H1 (cell line): ENCODE results near the gene YIPF6. TPM values are rescaled to one million over a fixed set of nuclear protein-coding genes. Genes with fewer than 3 reads are reported as not detected.

Source experiments
- CTCF ChIA-PET: fragments of 300-600 bp; sonication (Branson Sonifier 250); formaldehyde crosslinking; loops from one replicate; lab custom pipeline; 2021; ENCODE audit not compliant: partially characterized antibody; lab: Charles Lee
- POLR2A ChIA-PET: fragments of 300-600 bp; sonication (Branson Sonifier 250); formaldehyde crosslinking; loops from one replicate; lab custom pipeline; 2021; ENCODE audit warnings: inconsistent platforms; ENCODE audit not compliant: partially characterized antibody; lab: Charles Lee
- DNase-seq, 2 experiments: peaks; one replicate each; pipeline versions ENCODE4 v3.0.0 to v3.0.0-alpha.2; 2010 to 2022; ENCODE audit warnings: low spot score in 2 of 2, low read depth in 1 of 2, mixed read lengths in 1 of 2
- FAIRE-seq: peaks from 2 replicates; lab custom pipeline; 2011; peaks lifted over from hg19 to GRCh38; lab: Jason Lieb, UNC
- H2AFZ ChIP-seq: 2 replicates; pipeline ENCODE4 v1.8.1; 2012; ENCODE audit warnings: low read length, inconsistent platforms
- H2AK5ac ChIP-seq: 2 replicates; pipeline ENCODE4 v1.6.1; 2013; ENCODE audit warnings: low read depth, low read length
- H2BK120ac ChIP-seq: replicated peaks from 2 replicates; pipeline ENCODE3; 2013; ENCODE audit warnings: low read depth, low read length, inconsistent platforms
- H2BK12ac ChIP-seq: 2 replicates; pipeline ENCODE4 v1.6.1; 2013; ENCODE audit warnings: low read depth, low read length
- H2BK15ac ChIP-seq: 2 replicates; pipeline ENCODE4 v1.6.1; 2013; ENCODE audit warnings: low read length
- H2BK20ac ChIP-seq: 2 replicates; pipeline ENCODE4 v1.6.1; 2013; ENCODE audit warnings: low read length
- H2BK5ac ChIP-seq: 2 replicates; pipeline ENCODE4 v1.6.1; 2013; ENCODE audit warnings: low read depth, low read length
- H3K14ac ChIP-seq: 2 replicates; pipeline ENCODE4 v1.6.1; 2013; ENCODE audit warnings: inconsistent platforms; ENCODE audit not compliant: insufficient read length
- H3K18ac ChIP-seq: 2 replicates; pipeline ENCODE4 v1.6.1; 2013; ENCODE audit warnings: low read length; ENCODE audit errors: extremely low read depth
- H3K23ac ChIP-seq: 2 replicates; pipeline ENCODE4 v1.6.1; 2013; ENCODE audit warnings: inconsistent platforms; ENCODE audit not compliant: insufficient read length
- H3K23me2 ChIP-seq: 2 replicates; pipeline ENCODE4 v1.6.1; 2013; ENCODE audit warnings: low read depth, low read length
- H3K27ac ChIP-seq: 2 replicates; pipeline ENCODE4 v1.6.1; 2011; ENCODE audit warnings: low read depth, low read length, inconsistent platforms
- H3K27me3 ChIP-seq, 4 experiments: replicated peaks in 1 of 4; 1 replicate in 1 of 4; 2 replicates in 3 of 4; pipeline versions ENCODE4 v1.6.1 to v1.8.1; 2011 to 2013; ENCODE audit warnings: low read length in 3 of 4, mild to moderate bottlenecking in 3 of 4, inconsistent platforms in 2 of 4, mixed read lengths in 2 of 4, moderate library complexity in 1 of 4; ENCODE audit not compliant: control insufficient read depth in 3 of 4, insufficient read depth in 3 of 4; ENCODE audit errors: extremely low read depth in 1 of 4
- H3K36me3 ChIP-seq, 4 experiments: 2 replicates each; pipeline versions ENCODE4 v1.6.1 to v1.8.1; 2011 to 2013; ENCODE audit warnings: mild to moderate bottlenecking in 4 of 4, low read length in 3 of 4, moderate library complexity in 2 of 4, control low read depth in 1 of 4, inconsistent platforms in 1 of 4; ENCODE audit not compliant: insufficient read depth in 4 of 4, control insufficient read depth in 2 of 4
- H3K4ac ChIP-seq: replicated peaks from 2 replicates; pipeline ENCODE3; 2013; ENCODE audit warnings: low read length, low read depth, mixed read lengths, inconsistent platforms; ENCODE audit not compliant: insufficient read length
- H3K4me1 ChIP-seq, 4 experiments: replicated peaks in 1 of 4; 1 replicate in 1 of 4; 2 replicates in 3 of 4; pipeline versions ENCODE4 v1.6.1 to v1.8.1; 2011 to 2013; ENCODE audit warnings: low read length in 3 of 4, inconsistent platforms in 2 of 4, mixed read lengths in 1 of 4; ENCODE audit not compliant: insufficient read depth in 4 of 4, control insufficient read depth in 3 of 4
- H3K4me2 ChIP-seq, 2 experiments: 2 replicates each; pipeline versions ENCODE4 v1.6.1 to v1.8.1; 2011 to 2013; ENCODE audit warnings: low read depth in 2 of 2, low read length in 2 of 2, control low read depth in 1 of 2, inconsistent platforms in 1 of 2, mild to moderate bottlenecking in 1 of 2; ENCODE audit not compliant: insufficient read depth in 1 of 2
- H3K4me3 ChIP-seq, 4 experiments: fragments of 200-600, 300-600 bp in 1 of 4; sonication (generic), shearing (Covaris generic), sonication (Bioruptor Twin) in 1 of 4; 2 replicates each; pipeline versions ENCODE4 v1.5.1 to v1.8.1; 2011 to 2016; ENCODE audit warnings: low read length in 4 of 4, low read depth in 3 of 4, control low read depth in 2 of 4, inconsistent platforms in 2 of 4, mild to moderate bottlenecking in 2 of 4, mixed read lengths in 1 of 4, moderate library complexity in 1 of 4; ENCODE audit not compliant: insufficient read depth in 2 of 4; ENCODE audit errors: extremely low read depth in 1 of 4
- H3K56ac ChIP-seq: replicated peaks from 2 replicates; pipeline ENCODE3; 2013; ENCODE audit warnings: low read depth, mild to moderate bottlenecking, mixed read lengths, low read length, inconsistent platforms; ENCODE audit not compliant: insufficient read length
- H3K79me1 ChIP-seq: 2 replicates; pipeline ENCODE4 v1.6.1; 2013; ENCODE audit warnings: low read depth, low read length, control low read depth
- H3K79me2 ChIP-seq, 2 experiments: 2 replicates each; pipeline versions ENCODE4 v1.6.1 to v1.8.1; 2012 to 2013; ENCODE audit warnings: low read length in 2 of 2, mild to moderate bottlenecking in 2 of 2, inconsistent platforms in 1 of 2; ENCODE audit not compliant: insufficient read depth in 2 of 2, control insufficient read depth in 1 of 2
- H3K9ac ChIP-seq, 4 experiments: replicated peaks in 1 of 4; 1 replicate in 1 of 4; 2 replicates in 3 of 4; pipeline versions ENCODE4 v1.6.1 to v1.8.1; 2011 to 2013; ENCODE audit warnings: low read depth in 3 of 4, low read length in 3 of 4, control low read depth in 2 of 4, mild to moderate bottlenecking in 2 of 4, moderate library complexity in 2 of 4, inconsistent platforms in 1 of 4; ENCODE audit errors: extremely low read depth in 1 of 4
- H3K9me3 ChIP-seq, 2 experiments: 2 replicates each; pipeline versions ENCODE4 v1.6.1 to v1.8.1; 2012 to 2013; ENCODE audit warnings: mild to moderate bottlenecking in 2 of 2, moderate library complexity in 2 of 2, control low read depth in 1 of 2, inconsistent platforms in 1 of 2, low read depth in 1 of 2, low read length in 1 of 2, mixed read lengths in 1 of 2; ENCODE audit not compliant: insufficient read depth in 2 of 2
- H4K20me1 ChIP-seq, 2 experiments: replicated peaks in 1 of 2; 2 replicates each; pipeline versions ENCODE3 to v1.8.1; 2011 to 2013; ENCODE audit warnings: inconsistent platforms in 2 of 2, low read length in 2 of 2, mild to moderate bottlenecking in 1 of 2; ENCODE audit not compliant: insufficient read depth in 2 of 2, control insufficient read depth in 1 of 2
- H4K5ac ChIP-seq: 2 replicates; pipeline ENCODE4 v1.6.1; 2013; ENCODE audit warnings: low read length, low read depth, mixed read lengths, inconsistent platforms; ENCODE audit not compliant: insufficient read length
- H4K8ac ChIP-seq: 2 replicates; pipeline ENCODE4 v1.8.0; 2013; ENCODE audit warnings: mild to moderate bottlenecking, moderate library complexity, low read length, inconsistent platforms; ENCODE audit not compliant: insufficient read depth; ENCODE audit errors: extremely low read depth
- H4K91ac ChIP-seq: replicated peaks from 2 replicates; pipeline ENCODE3; 2013; ENCODE audit warnings: low read length, mixed read lengths, inconsistent platforms; ENCODE audit not compliant: insufficient read length
- ASH2L ChIP-seq: fragments of 200-600, 300-600 bp; sonication (generic); IDR thresholded peaks from one replicate; pipeline ENCODE4 v1.7.1; 2017; ENCODE audit warnings: low read length
- CBX5 ChIP-seq: fragments of 300-800, 300-1000 bp; sonication (generic); IDR thresholded peaks from 2 replicates; pipeline ENCODE4 v1.7.1; 2016; ENCODE audit warnings: antibody characterized with exemption, low read length, low read depth
- JUN ChIP-seq: IDR thresholded peaks from 2 replicates; pipeline ENCODE4 v1.6.1; 2011; ENCODE audit warnings: low read depth, mild to moderate bottlenecking, improper control_type of control experiment, low read length
- PHF8 ChIP-seq: fragments of 200-600 bp; sonication (generic); conservative IDR thresholded peaks from 2 replicates; pipeline ENCODE4 v1.7.1; 2012; ENCODE audit warnings: low read depth, mild to moderate bottlenecking, inconsistent platforms, low read length, moderate library complexity
- RNF2 ChIP-seq: fragments of 200-900, 300-1000 bp; sonication (generic); IDR thresholded peaks from 2 replicates; pipeline ENCODE4 v1.7.1; 2016; ENCODE audit warnings: borderline replicate concordance, low read depth, mild to moderate bottlenecking, antibody characterized with exemption, low read length; ENCODE audit not compliant: poor library complexity, severe bottlenecking; ENCODE audit errors: missing control alignments
- SP2 ChIP-seq: IDR thresholded peaks from 2 replicates; pipeline ENCODE4 v1.6.1; 2012; ENCODE audit warnings: mild to moderate bottlenecking, low read length, inconsistent platforms
- TBP ChIP-seq: IDR thresholded peaks from 2 replicates; pipeline ENCODE4 v1.6.1; 2011; ENCODE audit warnings: low read depth, low read length, improper control_type of control experiment
- WGBS, 2 experiments: shearing (Covaris generic) in 1 of 2; methylation state at CpG; one replicate each; pipeline versions ENCODE4 v1.1.6 to v1.1.7; 2013 to 2015; ENCODE audit warnings: low lambda C conversion rate in 2 of 2, mixed read lengths in 2 of 2, inconsistent platforms in 1 of 2, low coverage in 1 of 2, missing lambda C conversion rate in 1 of 2; ENCODE audit not compliant: insufficient replicate concordance in 2 of 2, insufficient coverage in 1 of 2, insufficient read length in 1 of 2; ENCODE audit errors: extremely low coverage in 1 of 2, missing lambda C conversion rate in 1 of 2; 5-methylcytosine and 5-hydroxymethylcytosine counted together
- polyA plus RNA-seq, 7 experiments: library from polyadenylated mRNA; depleted of rRNA in 3 of 7; stranded (reverse) in 5 of 7; unstranded in 2 of 7; fragments of >200 nt in 5 of 7; fragments of 200-250 nt in 2 of 7; gene quantifications; 1 replicate in 5 of 7; 2 replicates in 1 of 7; 4 replicates in 1 of 7; pipeline versions ENCODE4 v1.2.1 to v1.2.3, GENCODE V29; 2011 to 2013; ENCODE audit warnings: missing spikeins in 2 of 7, mixed read lengths in 2 of 7
- total RNA-seq: library from RNA; stranded (reverse); fragmentation: NEBNext Ultra II Directional; extraction: Animal tissue kit (Norgen Biotek cat#: 25700); gene quantifications from 2 replicates; pipeline ENCODE4 v1.2.1, GENCODE V29; 2021

The YIPF6 gene
- total and polyA plus RNA-seq, 2 of the 8 experiments (the other 6 are each of a cell fraction or from before 2014, with no cell fraction given), result 16.9 to 34.1 TPM

- H3K79me1 ChIP-seq, result no peaks in the 10 kb centered on the region
- no peak overlapping the region for H3K27ac ChIP-seq
- H3K9ac ChIP-seq, result no peak overlapping the region
- H3K56ac ChIP-seq, result no peak overlapping the region
- TF ChIP-seq PHF8 (no peak), JUN (no peak), SP2 (no peak), RNF2 (no peak), TBP (no peak), ASH2L (no peak), CBX5 (no peak)
- no peak overlapping the region for H2AFZ ChIP-seq
- no peaks in the 10 kb centered on the region for H3K27me3 ChIP-seq
- no peak overlapping the region for H2BK20ac ChIP-seq
- POLR2A ChIA-PET, result no interaction called here
- no peak overlapping the region for H3K18ac ChIP-seq
- H2AK5ac ChIP-seq, result no peak overlapping the region
- no peak overlapping the region for H3K14ac ChIP-seq
- H4K8ac ChIP-seq, result no peak overlapping the region
- no peaks in the 10 kb centered on the region for H3K9me3 ChIP-seq
- no peak overlapping the region for H3K4me3 ChIP-seq
- H2BK120ac ChIP-seq, result no peak overlapping the region
- H3K36me3 ChIP-seq, result peaks cover 0 to 14% (median 5%) of the 10 kb centered on the region in 4 experiments; a peak in 4 of 8 replicates
- H3K79me2 ChIP-seq, result no peaks in the 10 kb centered on the region
- no peak overlapping the region for H4K5ac ChIP-seq
- no peak overlapping the region for H3K23ac ChIP-seq
- no peak overlapping the region for H2BK5ac ChIP-seq
- H3K4me1 ChIP-seq, result no peaks in the 10 kb centered on the region
- FAIRE-seq (no peak), DNase-seq (no peak)
- H3K4ac ChIP-seq, result no peak overlapping the region
- H3K23me2 ChIP-seq, result no peaks in the 10 kb centered on the region
- CTCF ChIA-PET, result no interaction called here
- H2BK15ac ChIP-seq, result no peak overlapping the region
- WGBS, 2 experiments, result 83% methylated on average over 1 of the region's 1 CpG; no CpG with 5 or more reads in 1 of the 2 experiments
- H4K91ac ChIP-seq, result no peak overlapping the region
- no peak overlapping the region for H2BK12ac ChIP-seq
- no peaks in the 10 kb centered on the region for H4K20me1 ChIP-seq
- H3K4me2 ChIP-seq, result no peak overlapping the region
Measured at GRCh38 chrX:68536429-68536828, 37.6 kb downstream of the YIPF6 start.
